K562 (cell line): Measurements from ENCODE around the gene STEAP1B. TPM values are rescaled to one million over a fixed set of nuclear protein-coding genes. Genes with fewer than 3 reads are reported as not detected.

Experiments used
- ATAC-seq: fragments of 200-7000 bp; cut with Tn5 transposase; 3 replicates; pipeline ENCODE4 v1.9.1; 2020; ENCODE audit warnings: moderate library complexity
- BruUV-seq: library from RNA; stranded (reverse); fragments of 400-500 nt; replicated peaks from 2 replicates; lab custom pipeline; 2021; lab: Mats Ljungman, UMichigan
- CTCF ChIA-PET: fragments of 300-600 bp; formaldehyde crosslinking; extraction: SDS; loops from one replicate; lab custom pipeline; 2021; ENCODE audit warnings: low intra/inter-chr PET ratio; lab: Yijun Ruan, JAX
- POLR2A ChIA-PET: fragments of 300-600, 350-650 bp; sonication (Branson Sonifier 250); formaldehyde crosslinking; extraction: SDS; loops from one replicate; lab custom pipeline; 2021; ENCODE audit warnings: antibody characterized with exemption, inconsistent platforms; lab: Yijun Ruan, JAX
- DNase-seq, 4 experiments: peaks; one replicate each; pipeline versions ENCODE4 v3.0.0 to v3.0.0-alpha.2; 2011 to 2018; ENCODE audit warnings: low spot score in 3 of 4, mixed read lengths in 3 of 4; ENCODE audit errors: extremely low read depth in 1 of 4
- FAIRE-seq: peaks from 2 replicates; lab custom pipeline; 2011; peaks lifted over from hg19 to GRCh38; lab: Jason Lieb, UNC
- H2AFZ ChIP-seq: 2 replicates; pipeline ENCODE4 v1.6.0; 2011; ENCODE audit warnings: low read depth, low read length, control low read depth, inconsistent platforms
- H3K27ac ChIP-seq: fragments of 200-600 bp; 3 replicates; pipeline ENCODE4 v1.8.0; 2011; ENCODE audit warnings: low read depth, mild to moderate bottlenecking, control low read depth, inconsistent platforms, low read length, moderate library complexity, mixed read lengths; ENCODE audit errors: extremely low read depth
- H3K27me3 ChIP-seq, 2 experiments: fragments of 300-600 bp in 1 of 2; 2 replicates in 1 of 2; 3 replicates in 1 of 2; pipeline versions ENCODE4 v1.6.0 to v1.8.0; 2011; ENCODE audit warnings: inconsistent platforms in 2 of 2, low read length in 2 of 2, mild to moderate bottlenecking in 1 of 2, mixed read lengths in 1 of 2, moderate library complexity in 1 of 2; ENCODE audit not compliant: control insufficient read depth in 2 of 2, insufficient read depth in 2 of 2
- H3K36me3 ChIP-seq: fragments of 300-600 bp; 3 replicates; pipeline ENCODE4 v1.8.0; 2011; ENCODE audit warnings: mild to moderate bottlenecking, low read length, inconsistent platforms; ENCODE audit not compliant: control insufficient read depth, insufficient read depth
- H3K4me1 ChIP-seq, 2 experiments: fragments of 200-600 bp in 1 of 2; replicated peaks in 1 of 2; 2 replicates in 1 of 2; 3 replicates in 1 of 2; pipeline versions ENCODE4 v1.5.1 to v1.8.0; 2011; ENCODE audit warnings: inconsistent platforms in 2 of 2, low read length in 2 of 2, mild to moderate bottlenecking in 1 of 2, mixed read lengths in 1 of 2, moderate library complexity in 1 of 2; ENCODE audit not compliant: control insufficient read depth in 2 of 2, insufficient read depth in 2 of 2
- H3K4me2 ChIP-seq: 2 replicates; pipeline ENCODE4 v1.6.1; 2011; ENCODE audit warnings: low read length, control low read depth, inconsistent platforms, mixed read lengths; ENCODE audit not compliant: insufficient read depth
- H3K4me3 ChIP-seq: fragments of 200-600 bp; sonication (generic), shearing (Covaris generic); 2 replicates; pipeline ENCODE4 v1.5.1; 2016; ENCODE audit warnings: control low read depth, inconsistent platforms
- H3K79me2 ChIP-seq: fragments of 200-600 bp; 3 replicates; pipeline ENCODE4 v1.8.0; 2011; ENCODE audit warnings: low read length, inconsistent platforms; ENCODE audit not compliant: control insufficient read depth, insufficient read depth
- H3K9ac ChIP-seq, 2 experiments: 2 replicates each; pipeline versions ENCODE4 v1.6.0 to v1.6.1; 2011; ENCODE audit warnings: low read depth in 2 of 2, low read length in 2 of 2, control low read depth in 1 of 2, inconsistent platforms in 1 of 2, mild to moderate bottlenecking in 1 of 2, mixed read lengths in 1 of 2; ENCODE audit not compliant: insufficient read depth in 1 of 2
- H3K9me1 ChIP-seq: one replicate; pipeline ENCODE4 v1.6.0; 2011; ENCODE audit warnings: inconsistent platforms, mild to moderate bottlenecking, low read length, moderate library complexity; ENCODE audit not compliant: control insufficient read depth, insufficient read depth
- H3K9me3 ChIP-seq: replicated peaks from 2 replicates; pipeline ENCODE4 v1.5.1; 2011; ENCODE audit warnings: low read depth, low read length, inconsistent platforms; ENCODE audit not compliant: control insufficient read depth, insufficient read depth
- H4K20me1 ChIP-seq: replicated peaks from 2 replicates; pipeline ENCODE4 v1.6.1; 2011; ENCODE audit warnings: low read length, inconsistent platforms, mixed read lengths; ENCODE audit not compliant: control insufficient read depth, insufficient read depth
- CEBPG ChIP-seq, 3 experiments: fragments of 200-800 bp in 1 of 3; sonication (Bioruptor generic) in 1 of 3; sonication (generic) in 1 of 3; formaldehyde crosslinking in 1 of 3; IDR thresholded peaks in 2 of 3; conservative IDR thresholded peaks in 1 of 3; 2 replicates each; pipeline versions ENCODE4 v1.6.1 to v1.8.0; 2016 to 2022; ENCODE audit warnings: missing compliant biosample characterization in 2 of 3, missing genetic modification characterization in 2 of 3, mild to moderate bottlenecking in 1 of 3, missing genetic modification reagents in 1 of 3
- KHSRP ChIP-seq: fragments of 450-650 bp; IDR thresholded peaks from 2 replicates; pipeline ENCODE4 v1.6.1; 2017
- MEF2D ChIP-seq: conservative IDR thresholded peaks from 2 replicates; pipeline ENCODE4 v1.6.1; 2016; ENCODE audit warnings: low read depth, missing genetic modification characterization, missing compliant biosample characterization
- NBN ChIP-seq: fragments of 450-650 bp; IDR thresholded peaks from 2 replicates; pipeline ENCODE4 v1.6.1; 2016; ENCODE audit warnings: low read depth, mild to moderate bottlenecking
- SMARCA4 ChIP-seq: fragments of 450-650 bp; IDR thresholded peaks from 2 replicates; pipeline ENCODE4 v1.6.1; 2016
- WGBS: fragments of 100-300 bp; shearing (Covaris generic); methylation state at CpG from one replicate; pipeline ENCODE4 v1.1.6; 2016; ENCODE audit warnings: low coverage, mixed read lengths; ENCODE audit not compliant: insufficient coverage; ENCODE audit errors: missing lambda C conversion rate; 5-methylcytosine and 5-hydroxymethylcytosine counted together
- in situ Hi-C: fragments of 300-500 bp; cut with MboI; formaldehyde crosslinking; loops from 4 replicates; pipeline ENCODE4 v1.15.0; 2018; ENCODE audit warnings: inconsistent platforms, mixed read lengths
- intact Hi-C: fragments of 100-400 bp; cut with micrococcal nuclease; formaldehyde crosslinking; loops from 2 replicates; pipeline ENCODE4 v1.14.2; 2022
- polyA plus RNA-seq, 8 experiments: library from polyadenylated mRNA; depleted of rRNA in 4 of 8; stranded (reverse) in 5 of 8; unstranded in 3 of 8; fragments of >200 nt; fragmentation: Nextera tagmentation in 2 of 8; fragmentation: Illumina TruSeq in 1 of 8; extraction: Ambion mirVana in 2 of 8; extraction: Trizol in 1 of 8; gene quantifications; 2 replicates each; pipeline versions ENCODE4 v1.2.1 to v1.2.3, GENCODE V29; 2011 to 2014; ENCODE audit warnings: inconsistent platforms in 1 of 8, missing spikeins in 1 of 8
- total RNA-seq, 7 experiments: library from RNA; depleted of rRNA in 6 of 7; stranded (reverse); fragments of >200 nt in 6 of 7; fragmentation: Illumina TruSeq in 2 of 7; extraction: Trizol in 2 of 7; gene quantifications; 2 replicates each; pipeline versions ENCODE4 v1.2.1 to v1.2.3, GENCODE V29; 2011 to 2021; ENCODE audit warnings: low replicate concordance in 1 of 7
- TF ChIP-seq, protein P1 (sequence below), 2 experiments: fragments of 450-650 bp; formaldehyde crosslinking in 1 of 2; IDR thresholded peaks; 2 replicates each; pipeline versions ENCODE4 v1.4.0 to v1.6.1; 2014 to 2020; ENCODE audit warnings: mild to moderate bottlenecking in 2 of 2, borderline replicate concordance in 1 of 2, low read depth in 1 of 2
- TF ChIP-seq, protein P2 (sequence below), 2 experiments: fragments of 450-650 bp; IDR thresholded peaks; 2 replicates each; pipeline ENCODE4 v1.6.1; 2018; ENCODE audit warnings: mild to moderate bottlenecking in 2 of 2, low read depth in 1 of 2; ENCODE audit not compliant: partially characterized antibody in 2 of 2
- TF ChIP-seq, protein P3 (sequence below): fragments of 450-650 bp; IDR thresholded peaks from 2 replicates; pipeline ENCODE4 v1.6.1; 2014; ENCODE audit warnings: low read depth, mild to moderate bottlenecking, moderate library complexity, borderline replicate concordance

The STEAP1B gene
- total and polyA plus RNA-seq, 9 of the 15 experiments (the other 6 are each of a cell fraction or from before 2014, with no cell fraction given): 20.0 to 38.5 (median 30.6) TPM

DNA sequence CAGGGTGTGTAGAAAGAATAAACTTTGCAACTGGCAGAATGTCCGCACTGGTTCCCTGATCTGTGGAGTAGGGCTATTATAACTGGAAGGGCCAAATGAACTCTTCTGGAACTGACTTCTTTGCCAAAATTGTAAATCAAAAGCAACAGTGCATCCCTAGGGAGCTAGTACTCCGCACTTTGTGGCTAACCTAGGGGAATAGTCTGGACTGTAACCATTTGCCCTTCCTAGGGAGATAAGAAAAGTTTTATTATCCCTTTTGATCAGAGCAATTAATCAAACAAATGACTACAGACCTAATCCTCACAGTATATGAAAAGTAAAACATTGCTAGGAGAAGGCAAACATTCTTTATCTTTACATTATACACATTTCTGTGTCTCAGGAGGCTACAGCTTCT is 45.5 kb upstream of the STEAP1B start:
- H3K27ac ChIP-seq: no peak overlapping the region
- ATAC-seq (no peak), FAIRE-seq (no peak), DNase-seq (no peak)
- WGBS: 70% methylated on average over 2 of the region's 2 CpGs
- no peaks in the 10 kb centered on the region for H3K9me3 ChIP-seq
- ChIA-PET POLR2A (interaction anchor here (0.6 kb wide), 1 partner anchor 309 kb away, joined by 3 read pairs; no protein-coding TSS in a partner anchor), CTCF (no interaction called here)
- H3K9ac ChIP-seq: no peak overlapping the region
- peaks cover 0 to 8% of the 10 kb centered on the region in 2 experiments; a peak in 1 of 5 replicates for H3K4me1 ChIP-seq
- H2AFZ ChIP-seq: no peak overlapping the region
- H3K9me1 ChIP-seq: no peaks in the 10 kb centered on the region
- H3K4me3 ChIP-seq: no peak overlapping the region
- no TSS peak for BruUV-seq
- H3K4me2 ChIP-seq: no peak overlapping the region
- H4K20me1 ChIP-seq: no peaks in the 10 kb centered on the region
- in situ Hi-C loops: loop anchor here (25.0 kb wide), 1 partner anchor 717 kb away; no protein-coding TSS in a partner anchor
- no peaks in the 10 kb centered on the region for H3K79me2 ChIP-seq
- no peaks in the 10 kb centered on the region for H3K36me3 ChIP-seq
- no peaks in the 10 kb centered on the region for H3K27me3 ChIP-seq
- intact Hi-C loops: no loop called here
- TF ChIP-seq, protein P1, sequence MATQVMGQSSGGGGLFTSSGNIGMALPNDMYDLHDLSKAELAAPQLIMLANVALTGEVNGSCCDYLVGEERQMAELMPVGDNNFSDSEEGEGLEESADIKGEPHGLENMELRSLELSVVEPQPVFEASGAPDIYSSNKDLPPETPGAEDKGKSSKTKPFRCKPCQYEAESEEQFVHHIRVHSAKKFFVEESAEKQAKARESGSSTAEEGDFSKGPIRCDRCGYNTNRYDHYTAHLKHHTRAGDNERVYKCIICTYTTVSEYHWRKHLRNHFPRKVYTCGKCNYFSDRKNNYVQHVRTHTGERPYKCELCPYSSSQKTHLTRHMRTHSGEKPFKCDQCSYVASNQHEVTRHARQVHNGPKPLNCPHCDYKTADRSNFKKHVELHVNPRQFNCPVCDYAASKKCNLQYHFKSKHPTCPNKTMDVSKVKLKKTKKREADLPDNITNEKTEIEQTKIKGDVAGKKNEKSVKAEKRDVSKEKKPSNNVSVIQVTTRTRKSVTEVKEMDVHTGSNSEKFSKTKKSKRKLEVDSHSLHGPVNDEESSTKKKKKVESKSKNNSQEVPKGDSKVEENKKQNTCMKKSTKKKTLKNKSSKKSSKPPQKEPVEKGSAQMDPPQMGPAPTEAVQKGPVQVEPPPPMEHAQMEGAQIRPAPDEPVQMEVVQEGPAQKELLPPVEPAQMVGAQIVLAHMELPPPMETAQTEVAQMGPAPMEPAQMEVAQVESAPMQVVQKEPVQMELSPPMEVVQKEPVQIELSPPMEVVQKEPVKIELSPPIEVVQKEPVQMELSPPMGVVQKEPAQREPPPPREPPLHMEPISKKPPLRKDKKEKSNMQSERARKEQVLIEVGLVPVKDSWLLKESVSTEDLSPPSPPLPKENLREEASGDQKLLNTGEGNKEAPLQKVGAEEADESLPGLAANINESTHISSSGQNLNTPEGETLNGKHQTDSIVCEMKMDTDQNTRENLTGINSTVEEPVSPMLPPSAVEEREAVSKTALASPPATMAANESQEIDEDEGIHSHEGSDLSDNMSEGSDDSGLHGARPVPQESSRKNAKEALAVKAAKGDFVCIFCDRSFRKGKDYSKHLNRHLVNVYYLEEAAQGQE (IDR thresholded peaks at IDR 0.05; ENCODE audit: borderline replicate concordance): no peak
- TF ChIP-seq, protein P1 (CRISPR knock-in tag; IDR thresholded peaks at IDR 0.05; ENCODE audit: low read depth): no peak
- TF ChIP-seq CEBPG (CRISPR knock-in tag; IDR thresholded peaks at IDR 0.05): no peak
- no peak for TF ChIP-seq CEBPG (tag; conservative IDR thresholded peaks at IDR 0.05 in 1 of 2, IDR thresholded peaks at IDR 0.05 in 1 of 2)
- TF ChIP-seq, protein P2, sequence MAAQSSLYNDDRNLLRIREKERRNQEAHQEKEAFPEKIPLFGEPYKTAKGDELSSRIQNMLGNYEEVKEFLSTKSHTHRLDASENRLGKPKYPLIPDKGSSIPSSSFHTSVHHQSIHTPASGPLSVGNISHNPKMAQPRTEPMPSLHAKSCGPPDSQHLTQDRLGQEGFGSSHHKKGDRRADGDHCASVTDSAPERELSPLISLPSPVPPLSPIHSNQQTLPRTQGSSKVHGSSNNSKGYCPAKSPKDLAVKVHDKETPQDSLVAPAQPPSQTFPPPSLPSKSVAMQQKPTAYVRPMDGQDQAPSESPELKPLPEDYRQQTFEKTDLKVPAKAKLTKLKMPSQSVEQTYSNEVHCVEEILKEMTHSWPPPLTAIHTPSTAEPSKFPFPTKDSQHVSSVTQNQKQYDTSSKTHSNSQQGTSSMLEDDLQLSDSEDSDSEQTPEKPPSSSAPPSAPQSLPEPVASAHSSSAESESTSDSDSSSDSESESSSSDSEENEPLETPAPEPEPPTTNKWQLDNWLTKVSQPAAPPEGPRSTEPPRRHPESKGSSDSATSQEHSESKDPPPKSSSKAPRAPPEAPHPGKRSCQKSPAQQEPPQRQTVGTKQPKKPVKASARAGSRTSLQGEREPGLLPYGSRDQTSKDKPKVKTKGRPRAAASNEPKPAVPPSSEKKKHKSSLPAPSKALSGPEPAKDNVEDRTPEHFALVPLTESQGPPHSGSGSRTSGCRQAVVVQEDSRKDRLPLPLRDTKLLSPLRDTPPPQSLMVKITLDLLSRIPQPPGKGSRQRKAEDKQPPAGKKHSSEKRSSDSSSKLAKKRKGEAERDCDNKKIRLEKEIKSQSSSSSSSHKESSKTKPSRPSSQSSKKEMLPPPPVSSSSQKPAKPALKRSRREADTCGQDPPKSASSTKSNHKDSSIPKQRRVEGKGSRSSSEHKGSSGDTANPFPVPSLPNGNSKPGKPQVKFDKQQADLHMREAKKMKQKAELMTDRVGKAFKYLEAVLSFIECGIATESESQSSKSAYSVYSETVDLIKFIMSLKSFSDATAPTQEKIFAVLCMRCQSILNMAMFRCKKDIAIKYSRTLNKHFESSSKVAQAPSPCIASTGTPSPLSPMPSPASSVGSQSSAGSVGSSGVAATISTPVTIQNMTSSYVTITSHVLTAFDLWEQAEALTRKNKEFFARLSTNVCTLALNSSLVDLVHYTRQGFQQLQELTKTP (IDR thresholded peaks at IDR 0.05; ENCODE audit: low read depth in 1 of 2, partially characterized antibody in 2 of 2): no peak
- TF ChIP-seq NBN: no peak
- TF ChIP-seq MEF2D: no peak
- TF ChIP-seq SMARCA4: no peak
- TF ChIP-seq, protein P3, sequence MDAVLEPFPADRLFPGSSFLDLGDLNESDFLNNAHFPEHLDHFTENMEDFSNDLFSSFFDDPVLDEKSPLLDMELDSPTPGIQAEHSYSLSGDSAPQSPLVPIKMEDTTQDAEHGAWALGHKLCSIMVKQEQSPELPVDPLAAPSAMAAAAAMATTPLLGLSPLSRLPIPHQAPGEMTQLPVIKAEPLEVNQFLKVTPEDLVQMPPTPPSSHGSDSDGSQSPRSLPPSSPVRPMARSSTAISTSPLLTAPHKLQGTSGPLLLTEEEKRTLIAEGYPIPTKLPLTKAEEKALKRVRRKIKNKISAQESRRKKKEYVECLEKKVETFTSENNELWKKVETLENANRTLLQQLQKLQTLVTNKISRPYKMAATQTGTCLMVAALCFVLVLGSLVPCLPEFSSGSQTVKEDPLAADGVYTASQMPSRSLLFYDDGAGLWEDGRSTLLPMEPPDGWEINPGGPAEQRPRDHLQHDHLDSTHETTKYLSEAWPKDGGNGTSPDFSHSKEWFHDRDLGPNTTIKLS: no peak
- no peak for TF ChIP-seq KHSRP
